ENCODE results near the gene C12orf76.
"Not testable (repeated sequence)": the region's sequence is repeated elsewhere in the genome, so short reads cannot be mapped to it uniquely, and the experiment has no call there.

C12orf76 gene

GRCh38 chr12:110048242-110049027 is at the start of gene C12orf76:
Gene C12orf76 (minus strand): TSS chr12:110048522. CDS start chr12:110048495, 27 bp downstream.
- Histone ChIP-seq H3K4me1 (ENCODE audit: insufficient read depth, low read length) (peaks cover 19% of the 10 kb centered on the region), H3K9ac (ENCODE audit: low read length) (peak within 1 kb of the TSS; percentile 8), H3K36me3 (ENCODE audit: insufficient read depth, low read length) (peaks cover 3% of the 10 kb centered on the region), H3K27ac (ENCODE audit: low read depth, low read length) (peak within 1 kb of the TSS; percentile 76), H3K27me3 (ENCODE audit: control insufficient read depth in 1 of 2, insufficient read depth in 2 of 2, low read length in 2 of 2) (no peaks in the 10 kb centered on the region), H3K9me3 (ENCODE audit: low read length) (no peaks in the 10 kb centered on the region), H3K4me3 (ENCODE audit: low read depth in 1 of 2, low read length in 2 of 2) (peak within 1 kb of the TSS; percentile 62 to 86)

DNA sequence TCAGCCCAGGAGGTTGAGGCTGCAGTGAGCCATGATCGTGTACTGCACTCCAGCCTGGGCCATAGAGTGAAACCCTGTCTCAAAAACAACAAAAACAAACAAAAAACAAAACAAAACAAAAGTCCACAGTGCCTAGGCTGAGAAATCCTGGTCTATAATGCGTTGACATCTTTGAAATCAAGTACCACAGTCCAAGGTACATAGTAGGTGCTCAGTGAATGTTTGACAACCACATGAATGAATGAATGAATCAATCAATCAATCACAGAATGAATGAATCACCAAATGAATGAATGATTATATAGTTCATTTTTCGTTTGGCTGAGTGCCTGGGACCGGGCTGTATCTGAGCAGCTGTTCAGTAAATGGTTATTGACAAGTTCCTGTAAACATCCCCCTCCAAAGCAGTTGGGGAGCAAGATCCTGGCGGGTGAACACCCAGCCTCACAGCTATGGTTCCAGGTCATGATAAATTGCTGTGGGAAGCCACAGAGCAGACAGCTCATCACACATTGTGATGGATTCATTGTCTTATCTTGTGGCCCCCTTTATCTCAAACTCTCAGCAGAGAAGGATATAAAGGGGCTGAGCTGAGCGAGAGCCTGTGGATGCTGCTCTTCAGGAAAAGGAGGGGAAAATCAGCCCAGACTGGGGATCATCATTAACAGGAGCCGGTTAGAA is 45.4 kb upstream of the C12orf76 start:
- Histone ChIP-seq H3K36me3 (ENCODE audit: insufficient read depth, low read length) (no peaks in the 10 kb centered on the region), H3K27ac (ENCODE audit: low read depth, low read length) (no peak overlapping the region), H3K27me3 (ENCODE audit: control insufficient read depth in 1 of 2, insufficient read depth in 2 of 2, low read length in 2 of 2) (no peaks in the 10 kb centered on the region), H3K4me1 (ENCODE audit: insufficient read depth, low read length) (no peaks in the 10 kb centered on the region), H3K9me3 (ENCODE audit: low read length) (no peaks in the 10 kb centered on the region), H3K9ac (ENCODE audit: low read length) (no peak overlapping the region), H3K4me3 (ENCODE audit: low read depth in 1 of 2, low read length in 2 of 2) (no peak overlapping the region)

GRCh38 chr12:110091136-110091711 is 42.9 kb upstream of the C12orf76 start:
- H3K4me1 ChIP-seq (ENCODE audit: insufficient read depth, low read length): no peaks in the 10 kb centered on the region
- H3K9me3 ChIP-seq (ENCODE audit: low read length): no peaks in the 10 kb centered on the region
- H3K4me3 ChIP-seq (ENCODE audit: low read depth in 1 of 2, low read length in 2 of 2): no peak overlapping the region
- no peak overlapping the region for H3K9ac ChIP-seq (ENCODE audit: low read length)
- no peak overlapping the region for H3K27ac ChIP-seq (ENCODE audit: low read depth, low read length)
- H3K36me3 ChIP-seq (ENCODE audit: insufficient read depth, low read length): no peaks in the 10 kb centered on the region
- H3K27me3 ChIP-seq (ENCODE audit: control insufficient read depth in 1 of 2, insufficient read depth in 2 of 2, low read length in 2 of 2): no peaks in the 10 kb centered on the region

DNA sequence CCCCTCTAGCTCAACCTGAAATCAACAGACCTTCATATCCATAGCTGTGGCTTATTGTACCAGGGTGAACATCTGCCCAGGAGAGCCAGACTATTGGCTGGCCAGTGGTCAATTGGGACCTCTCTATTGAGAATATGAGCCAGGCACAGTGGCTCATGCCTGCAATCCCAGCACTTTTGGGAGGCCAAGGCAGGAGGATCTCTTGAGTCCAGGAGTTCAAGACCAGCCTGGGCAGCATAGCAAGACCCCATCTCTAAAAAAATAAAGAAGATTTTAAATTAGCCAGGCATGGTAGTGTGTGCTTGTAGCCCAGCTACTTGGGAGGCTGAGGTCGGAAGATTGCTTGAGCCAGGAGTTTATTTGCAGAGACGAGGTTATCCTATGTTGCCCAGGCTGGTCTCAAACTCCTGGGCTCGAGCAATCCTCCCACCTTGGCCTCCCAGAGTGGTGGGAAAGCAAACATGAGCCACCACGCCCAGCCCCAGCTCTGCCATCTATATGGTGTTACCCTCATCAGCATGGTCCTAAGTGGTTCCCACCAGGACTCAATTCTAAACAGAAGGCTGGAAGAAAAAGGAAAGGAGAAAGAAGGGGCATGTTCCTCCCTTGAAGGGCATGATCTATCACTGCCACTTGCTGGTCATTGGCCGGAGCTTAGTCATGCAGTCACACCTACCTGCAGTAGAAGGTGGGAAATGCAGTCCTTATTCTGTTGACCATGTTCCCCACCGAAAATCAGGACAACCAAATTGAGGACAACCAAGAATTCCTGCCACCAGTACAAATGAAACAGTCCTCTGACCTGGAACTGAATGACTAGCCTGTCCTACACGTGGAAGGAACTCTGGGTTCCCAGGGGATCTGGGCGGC is 42.2 kb upstream of the C12orf76 start:
- no peaks in the 10 kb centered on the region for H3K36me3 ChIP-seq (ENCODE audit: insufficient read depth, low read length)
- no peaks in the 10 kb centered on the region for H3K27me3 ChIP-seq (ENCODE audit: control insufficient read depth in 1 of 2, insufficient read depth in 2 of 2, low read length in 2 of 2)
- no peak overlapping the region for H3K4me3 ChIP-seq (ENCODE audit: low read depth in 1 of 2, low read length in 2 of 2)
- no peak overlapping the region for H3K27ac ChIP-seq (ENCODE audit: low read depth, low read length)
- no peak overlapping the region for H3K9ac ChIP-seq (ENCODE audit: low read length)
- no peaks in the 10 kb centered on the region for H3K9me3 ChIP-seq (ENCODE audit: low read length)
- no peaks in the 10 kb centered on the region for H3K4me1 ChIP-seq (ENCODE audit: insufficient read depth, low read length)

GRCh38 chr12:110088936-110089335 is 40.6 kb upstream of the C12orf76 start:
- Histone ChIP-seq H3K9ac (ENCODE audit: low read length) (no peak overlapping the region), H3K36me3 (ENCODE audit: insufficient read depth, low read length) (no peaks in the 10 kb centered on the region), H3K9me3 (ENCODE audit: low read length) (no peaks in the 10 kb centered on the region), H3K4me3 (ENCODE audit: low read depth in 1 of 2, low read length in 2 of 2) (no peak overlapping the region), H3K4me1 (ENCODE audit: insufficient read depth, low read length) (no peaks in the 10 kb centered on the region), H3K27ac (ENCODE audit: low read depth, low read length) (no peak overlapping the region), H3K27me3 (ENCODE audit: control insufficient read depth in 1 of 2, insufficient read depth in 2 of 2, low read length in 2 of 2) (no peaks in the 10 kb centered on the region)

DNA sequence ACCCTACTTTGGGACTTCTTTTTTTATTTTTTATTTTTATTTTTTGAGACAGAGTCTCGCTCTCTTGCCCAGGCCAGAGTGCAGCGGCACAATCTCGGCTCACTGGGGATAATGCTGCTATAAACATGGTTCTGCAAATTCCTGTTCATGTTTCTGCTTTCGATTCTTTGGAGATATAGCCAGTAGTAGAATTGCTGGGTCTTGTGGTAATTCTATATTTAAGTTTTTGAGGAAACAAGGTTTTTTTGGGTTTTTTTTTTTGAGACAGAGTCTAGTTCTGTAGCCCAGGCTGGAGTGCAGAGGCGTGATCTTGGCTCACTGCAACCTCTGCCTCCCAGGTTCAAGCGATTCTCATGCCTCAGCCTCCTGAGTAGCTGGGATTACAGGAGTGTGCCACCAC is 39.9 kb upstream of the C12orf76 start:
- not testable (repeated sequence) for H3K27ac ChIP-seq (ENCODE audit: low read depth, low read length); H3K27me3 ChIP-seq (ENCODE audit: control insufficient read depth in 1 of 2, insufficient read depth in 2 of 2, low read length in 2 of 2); H3K9ac ChIP-seq (ENCODE audit: low read length); H3K36me3 ChIP-seq (ENCODE audit: insufficient read depth, low read length); H3K4me1 ChIP-seq (ENCODE audit: insufficient read depth, low read length); H3K9me3 ChIP-seq (ENCODE audit: low read length); H3K4me3 ChIP-seq (ENCODE audit: low read depth in 1 of 2, low read length in 2 of 2)

- Histone ChIP-seq H3K9ac (ENCODE audit: low read length) (no peak overlapping the region), H3K4me3 (ENCODE audit: low read depth in 1 of 2, low read length in 2 of 2) (no peak overlapping the region), H3K27me3 (ENCODE audit: control insufficient read depth in 1 of 2, insufficient read depth in 2 of 2, low read length in 2 of 2) (no peaks in the 10 kb centered on the region), H3K9me3 (ENCODE audit: low read length) (no peaks in the 10 kb centered on the region), H3K27ac (ENCODE audit: low read depth, low read length) (no peak overlapping the region), H3K36me3 (ENCODE audit: insufficient read depth, low read length) (no peaks in the 10 kb centered on the region), H3K4me1 (ENCODE audit: insufficient read depth, low read length) (no peaks in the 10 kb centered on the region)
Measured at GRCh38 chr12:110084314-110085015, 36.1 kb upstream of the C12orf76 start.

- H3K27ac ChIP-seq (ENCODE audit: low read depth, low read length): no peak overlapping the region
- no peaks in the 10 kb centered on the region for H3K9me3 ChIP-seq (ENCODE audit: low read length)
- H3K27me3 ChIP-seq (ENCODE audit: control insufficient read depth in 1 of 2, insufficient read depth in 2 of 2, low read length in 2 of 2): no peaks in the 10 kb centered on the region
- H3K36me3 ChIP-seq (ENCODE audit: insufficient read depth, low read length): no peaks in the 10 kb centered on the region
- H3K9ac ChIP-seq (ENCODE audit: low read length): no peak overlapping the region
- no peak overlapping the region for H3K4me3 ChIP-seq (ENCODE audit: low read depth in 1 of 2, low read length in 2 of 2)
- no peaks in the 10 kb centered on the region for H3K4me1 ChIP-seq (ENCODE audit: insufficient read depth, low read length)
Measured at GRCh38 chr12:110080410-110080809, 32.1 kb upstream of the C12orf76 start.

DNA sequence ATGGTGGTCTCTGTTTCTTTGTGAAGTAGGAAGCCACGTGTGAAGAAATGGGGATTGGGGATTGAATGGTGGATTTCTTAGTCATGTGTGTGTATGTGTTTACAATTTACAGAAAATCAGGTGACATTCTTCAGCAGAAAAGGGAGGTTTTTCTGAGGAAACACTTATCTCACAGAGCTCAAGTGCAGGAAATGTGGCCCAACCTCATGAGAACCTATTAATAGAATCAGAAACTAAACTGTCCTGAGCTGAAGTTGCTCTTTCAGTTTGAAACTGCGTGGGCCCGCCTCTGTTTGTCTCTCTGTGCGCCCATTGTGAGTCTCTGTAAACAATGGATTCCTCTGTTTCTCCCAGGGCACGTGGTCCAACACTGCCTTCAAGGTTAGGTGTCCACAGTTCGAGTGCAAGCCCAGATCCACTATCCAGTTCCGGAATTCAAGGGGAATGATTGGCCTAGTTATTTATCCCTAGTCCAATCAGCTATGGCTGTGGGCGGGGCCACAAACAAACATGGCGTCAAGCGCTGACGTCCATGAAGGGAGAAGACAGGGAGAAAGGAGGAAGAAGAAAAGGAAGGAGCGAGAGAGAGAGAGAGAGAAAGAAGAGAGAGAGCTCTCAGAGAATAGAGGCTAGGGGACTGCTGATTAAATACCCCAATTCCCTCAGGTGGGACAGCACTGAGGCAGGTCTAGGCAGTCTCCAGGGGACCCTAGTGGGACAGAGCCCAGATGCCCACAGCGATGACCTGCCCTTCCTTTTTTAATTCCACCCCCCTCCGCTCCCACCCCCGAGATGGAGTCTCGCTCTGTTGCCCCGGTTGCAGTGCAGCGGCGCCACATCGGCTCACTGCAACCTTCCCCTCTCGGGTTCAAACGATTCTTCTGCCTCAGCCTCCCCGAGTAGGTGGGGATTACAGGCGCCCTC is 31.4 kb upstream of the C12orf76 start:
- Histone ChIP-seq H3K4me1 (ENCODE audit: insufficient read depth, low read length) (no peaks in the 10 kb centered on the region), H3K9ac (ENCODE audit: low read length) (no peak overlapping the region), H3K27ac (ENCODE audit: low read depth, low read length) (no peak overlapping the region), H3K36me3 (ENCODE audit: insufficient read depth, low read length) (no peaks in the 10 kb centered on the region), H3K9me3 (ENCODE audit: low read length) (no peaks in the 10 kb centered on the region), H3K27me3 (ENCODE audit: control insufficient read depth in 1 of 2, insufficient read depth in 2 of 2, low read length in 2 of 2) (no peaks in the 10 kb centered on the region), H3K4me3 (ENCODE audit: low read depth in 1 of 2, low read length in 2 of 2) (no peak overlapping the region)

DNA sequence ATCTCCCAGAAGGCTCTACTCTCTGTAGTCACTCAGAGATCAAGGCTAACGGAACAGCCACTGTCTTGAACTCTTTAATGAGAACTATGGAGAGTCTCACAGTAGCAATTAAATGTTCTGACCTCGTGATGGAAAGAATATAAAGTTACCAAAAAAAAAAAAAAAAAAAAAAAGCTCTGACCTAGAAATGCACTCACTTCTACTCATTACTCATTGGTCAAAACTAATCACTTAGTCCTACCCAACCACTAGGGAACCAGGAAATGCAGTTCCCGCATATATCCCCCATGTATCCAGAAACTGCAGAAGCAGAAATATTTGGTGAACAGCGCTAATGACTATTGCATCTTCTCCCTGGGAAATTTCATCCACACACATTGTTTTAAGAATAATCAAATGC is 29.5 kb upstream of the C12orf76 start:
- no peaks in the 10 kb centered on the region for H3K4me1 ChIP-seq (ENCODE audit: insufficient read depth, low read length)
- H3K9me3 ChIP-seq (ENCODE audit: low read length): no peaks in the 10 kb centered on the region
- H3K27ac ChIP-seq (ENCODE audit: low read depth, low read length): no peak overlapping the region
- H3K4me3 ChIP-seq (ENCODE audit: low read depth in 1 of 2, low read length in 2 of 2): no peak overlapping the region
- H3K36me3 ChIP-seq (ENCODE audit: insufficient read depth, low read length): no peaks in the 10 kb centered on the region
- no peak overlapping the region for H3K9ac ChIP-seq (ENCODE audit: low read length)
- no peaks in the 10 kb centered on the region for H3K27me3 ChIP-seq (ENCODE audit: control insufficient read depth in 1 of 2, insufficient read depth in 2 of 2, low read length in 2 of 2)
